ENCODE data around the gene RSPH1.

DNA sequence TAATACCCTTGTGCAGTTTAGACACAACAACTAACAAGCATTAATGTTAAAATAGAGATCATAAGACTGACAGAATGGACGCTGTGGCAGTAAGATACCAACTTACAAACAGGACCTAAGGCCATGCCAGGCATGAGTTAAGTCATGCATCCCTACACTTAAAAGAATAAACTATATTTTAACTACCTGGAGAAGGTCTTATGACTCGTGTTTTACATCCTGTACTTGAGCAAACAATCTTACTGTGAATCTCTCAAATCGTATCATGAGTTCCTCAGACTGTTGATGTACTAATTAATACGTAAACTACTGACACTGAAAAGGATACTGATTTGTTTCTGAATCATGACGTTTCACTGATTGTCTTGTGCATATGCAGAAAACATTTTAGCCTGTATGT is 2.0 kb upstream of the RSPH1 start:
- no peak for TF ChIP-seq YY1 (IDR thresholded peaks at IDR 0.05; ENCODE audit: insufficient read depth, insufficient read length)
- no peak for TF ChIP-seq SUZ12 (IDR thresholded peaks at IDR 0.05; ENCODE audit: extremely low read depth, insufficient read depth, insufficient read length)
- TF ChIP-seq ZNF274 (IDR thresholded peaks at IDR 0.05; ENCODE audit: low read depth, low read length) = no peak

Data from NT2/D1 (cell line).